ENCODE results near the gene RTTN. TPM values are rescaled to one million over a fixed set of nuclear protein-coding genes. Genes with fewer than 3 reads are reported as not detected.

The RTTN gene
- total RNA-seq, 4 donors from 2014 or later = 5.2 to 27.9 (median 10.5) TPM

- ATAC-seq = no peak
- no peak overlapping the region for H3K27ac ChIP-seq
- H3K4me3 ChIP-seq = no peak overlapping the region
- no peaks in the 10 kb centered on the region for H3K4me1 ChIP-seq
- whole genome bisulfite sequencing, 2 donors (ENCODE audit: low coverage in 1 of 2) = 93 to 100% methylated on average over 3 of the region's 3 CpGs
- H3K9me3 ChIP-seq = no peaks in the 10 kb centered on the region
- TF ChIP-seq CTCF (IDR thresholded peaks at IDR 0.05) = no peak
- no peak for TF ChIP-seq POLR2AphosphoS5 (IDR thresholded peaks at IDR 0.05)
- no peak for TF ChIP-seq EP300 (IDR thresholded peaks at IDR 0.05)
- no peak for TF ChIP-seq POLR2A (IDR thresholded peaks at IDR 0.05)
- H3K36me3 ChIP-seq = peaks cover 0 to 52% of the 10 kb centered on the region in 2 donors
- H3K27me3 ChIP-seq = no peaks in the 10 kb centered on the region
Measured at GRCh38 chr18:70028734-70029133, 176.8 kb downstream of the RTTN start.

- peaks cover 0 to 58% of the 10 kb centered on the region in 2 donors for H3K36me3 ChIP-seq
- no peak overlapping the region for H3K4me3 ChIP-seq
- no peak for ATAC-seq
- H3K9me3 ChIP-seq = no peaks in the 10 kb centered on the region
- TF ChIP-seq POLR2AphosphoS5 (IDR thresholded peaks at IDR 0.05) (no peak), POLR2A (IDR thresholded peaks at IDR 0.05) (no peak), EP300 (IDR thresholded peaks at IDR 0.05) (no peak), CTCF (IDR thresholded peaks at IDR 0.05) (no peak)
- 76 to 78% methylated on average over 3 of the region's 3 CpGs for WGBS, 2 donors (ENCODE audit: low coverage in 1 of 2)
- H3K4me1 ChIP-seq = no peaks in the 10 kb centered on the region
- H3K27me3 ChIP-seq = no peaks in the 10 kb centered on the region
- no peak overlapping the region for H3K27ac ChIP-seq
Measured at GRCh38 chr18:70028084-70028483, 177.4 kb downstream of the RTTN start.

GRCh38 chr18:70025580-70025979 is 179.9 kb downstream of the RTTN start:
- Histone ChIP-seq H3K4me1 (no peaks in the 10 kb centered on the region), H3K27me3 (no peaks in the 10 kb centered on the region), H3K36me3 (peaks cover 0 to 80% of the 10 kb centered on the region in 2 donors), H3K27ac (no peak overlapping the region), H3K9me3 (no peaks in the 10 kb centered on the region), H3K4me3 (no peak overlapping the region)
- no peak for ATAC-seq
- no peak for TF ChIP-seq POLR2AphosphoS5 (IDR thresholded peaks at IDR 0.05)
- TF ChIP-seq POLR2A (IDR thresholded peaks at IDR 0.05) = no peak
- no peak for TF ChIP-seq EP300 (IDR thresholded peaks at IDR 0.05)
- no peak for TF ChIP-seq CTCF (IDR thresholded peaks at IDR 0.05)
- whole genome bisulfite sequencing, 2 donors (ENCODE audit: low coverage in 1 of 2) = 73 to 75% methylated on average over 4 to 5 of the region's 5 CpGs

GRCh38 chr18:70024829-70025228 is 180.7 kb downstream of the RTTN start:
- Histone ChIP-seq H3K27me3 (no peaks in the 10 kb centered on the region), H3K4me1 (no peaks in the 10 kb centered on the region), H3K4me3 (no peak overlapping the region), H3K9me3 (no peaks in the 10 kb centered on the region), H3K27ac (no peak overlapping the region), H3K36me3 (peaks cover 0 to 88% of the 10 kb centered on the region in 2 donors)
- TF ChIP-seq POLR2AphosphoS5 (IDR thresholded peaks at IDR 0.05) = no peak
- TF ChIP-seq EP300 (IDR thresholded peaks at IDR 0.05) = no peak
- no peak for TF ChIP-seq CTCF (IDR thresholded peaks at IDR 0.05)
- no peak for TF ChIP-seq POLR2A (IDR thresholded peaks at IDR 0.05)
- ATAC-seq = no peak
- 97 to 100% methylated on average over 3 of the region's 3 CpGs for WGBS, 2 donors (ENCODE audit: low coverage in 1 of 2)

- Histone ChIP-seq H3K36me3 (peaks cover 0 to 90% of the 10 kb centered on the region in 2 donors), H3K4me3 (no peak overlapping the region), H3K27ac (no peak overlapping the region), H3K9me3 (no peaks in the 10 kb centered on the region), H3K4me1 (no peaks in the 10 kb centered on the region), H3K27me3 (no peaks in the 10 kb centered on the region)
- TF ChIP-seq CTCF (IDR thresholded peaks at IDR 0.05) (no peak), EP300 (IDR thresholded peaks at IDR 0.05) (no peak), POLR2AphosphoS5 (IDR thresholded peaks at IDR 0.05) (no peak), POLR2A (IDR thresholded peaks at IDR 0.05) (no peak)
- ATAC-seq = no peak
- WGBS, 2 donors (ENCODE audit: low coverage in 1 of 2) = 88 to 94% methylated on average over 1 to 2 of the region's 2 CpGs
Measured at GRCh38 chr18:70024093-70024492, 181.4 kb downstream of the RTTN start.

All from gastroesophageal sphincter (tissue), 4 donors.